CD4-positive, alpha-beta memory T cell (primary cell): Measurements from ENCODE around the gene GNG3. TPM values are rescaled to one million over a fixed set of nuclear protein-coding genes. Genes with fewer than 3 reads are reported as not detected.

Experiments used
- polyA plus RNA-seq, 2 donors: library from polyadenylated mRNA; unstranded; fragments of 300-500 nt; fragmentation: Illumina TruSeq; gene quantifications; one replicate each; pipeline ENCODE4 v1.2.3, GENCODE V29; 2021
- total RNA-seq, 2 experiments: library from RNA; stranded (reverse); gene quantifications; one replicate each; pipeline ENCODE4 v1.2.3, GENCODE V29; 2021

Gene GNG3
- total and polyA plus RNA-seq, 4 experiments from 2014 or later, result not detected

Other genes starting within 250 kb of the GNG3 start
- 100 to 1,000 TPM; 559 to 573 TPM for gene AHNAK, start 160.9 kb upstream of the GNG3 start, total RNA-seq
- 100 to 1,000 TPM in 1 of 2 donors, 10 to 100 TPM in 1; 23.5 to 186 TPM for gene AHNAK, start 160.9 kb upstream of the GNG3 start, polyA plus RNA-seq
- 1,000 to 10,000 TPM; 1,815 to 1,855 TPM for gene EEF1G, start 133.8 kb upstream of the GNG3 start, total RNA-seq
- gene EEF1G, start 133.8 kb upstream of the GNG3 start, polyA plus RNA-seq, result 1,000 to 10,000 TPM; 1,453 to 1,910 TPM
- 10 to 100 TPM; 37.7 to 38.1 TPM for gene TUT1, start 116.2 kb upstream of the GNG3 start, total RNA-seq
- 10 to 100 TPM; 14.6 to 19.7 TPM for gene TUT1, start 116.2 kb upstream of the GNG3 start, polyA plus RNA-seq
- 100 to 1,000 TPM; 207 to 210 TPM for gene MTA2, start 105.8 kb upstream of the GNG3 start, total RNA-seq
- gene MTA2, start 105.8 kb upstream of the GNG3 start, polyA plus RNA-seq, result 10 to 100 TPM; 16.6 to 36.4 TPM
- 100 to 1,000 TPM; 192 to 201 TPM for gene EML3, start 94.9 kb upstream of the GNG3 start, total RNA-seq
- 10 to 100 TPM; 18.2 to 24.8 TPM for gene EML3, start 94.9 kb upstream of the GNG3 start, polyA plus RNA-seq
- gene ROM1, start 94.4 kb upstream of the GNG3 start, total RNA-seq, result 1 to 10 TPM; 1.6 to 1.9 TPM
- gene ROM1, start 94.4 kb upstream of the GNG3 start, polyA plus RNA-seq, result under 1 TPM; 0.98 to 1.00 TPM
- gene B3GAT3, start 85.7 kb upstream of the GNG3 start, total RNA-seq, result 10 to 100 TPM; 66.3 to 74.3 TPM
- gene B3GAT3, start 85.7 kb upstream of the GNG3 start, polyA plus RNA-seq, result 10 to 100 TPM; 37.9 to 48.4 TPM
- gene GANAB, start 61.1 kb upstream of the GNG3 start, total RNA-seq, result 100 to 1,000 TPM; 260 to 262 TPM
- 100 to 1,000 TPM; 122 to 142 TPM for gene GANAB, start 61.1 kb upstream of the GNG3 start, polyA plus RNA-seq
- gene INTS5, start 54.4 kb upstream of the GNG3 start, total RNA-seq, result 10 to 100 TPM; 32.2 to 34.3 TPM
- 10 to 100 TPM; 23.7 to 39.4 TPM for gene INTS5, start 54.4 kb upstream of the GNG3 start, polyA plus RNA-seq
- 10 to 100 TPM; 48.9 to 53.1 TPM for gene C11orf98, start 42.5 kb upstream of the GNG3 start, total RNA-seq
- 10 to 100 TPM; 77.8 to 94.9 TPM for gene C11orf98, start 42.5 kb upstream of the GNG3 start, polyA plus RNA-seq
- gene CSKMT, start 42.4 kb upstream of the GNG3 start, total RNA-seq, result 10 to 100 TPM; 31.4 to 32.3 TPM
- gene CSKMT, start 42.4 kb upstream of the GNG3 start, polyA plus RNA-seq, result 1 to 10 TPM; 3.0 to 3.8 TPM
- 1 to 10 TPM; 7.2 to 8.5 TPM for gene UQCC3, start 36.0 kb upstream of the GNG3 start, total RNA-seq
- gene UQCC3, start 36.0 kb upstream of the GNG3 start, polyA plus RNA-seq, result 10 to 100 TPM; 10.7 to 12.1 TPM
- gene LBHD1, start 35.4 kb upstream of the GNG3 start, total RNA-seq, result 10 to 100 TPM; 26.7 to 28.6 TPM
- 1 to 10 TPM; 2.4 to 2.7 TPM for gene LBHD1, start 35.4 kb upstream of the GNG3 start, polyA plus RNA-seq
- gene UBXN1, start 28.6 kb upstream of the GNG3 start, total RNA-seq, result 100 to 1,000 TPM; 178 to 185 TPM
- gene UBXN1, start 28.6 kb upstream of the GNG3 start, polyA plus RNA-seq, result 100 to 1,000 TPM; 150 to 181 TPM
- under 1 TPM; 0.11 to 0.12 TPM for gene LRRN4CL, start 18.1 kb upstream of the GNG3 start, total RNA-seq
- not detected for gene LRRN4CL, start 18.1 kb upstream of the GNG3 start, polyA plus RNA-seq
- 10 to 100 TPM; 34.5 to 36.6 TPM for gene BSCL2, start 252 bp upstream of the GNG3 start, total RNA-seq
- gene BSCL2, start 252 bp upstream of the GNG3 start, polyA plus RNA-seq, result 10 to 100 TPM; 48.9 to 51.7 TPM
- 10 to 100 TPM; 79.6 to 83.4 TPM for gene HNRNPUL2, start 19.8 kb downstream of the GNG3 start, total RNA-seq
- gene HNRNPUL2, start 19.8 kb downstream of the GNG3 start, polyA plus RNA-seq, result 1 to 10 TPM in 1 of 2 donors, under 1 TPM in 1; 0.30 to 3.2 TPM
- gene TTC9C, start 20.8 kb downstream of the GNG3 start, total RNA-seq, result 10 to 100 TPM; 51.0 to 53.5 TPM
- 10 to 100 TPM; 10.2 to 25.8 TPM for gene TTC9C, start 20.8 kb downstream of the GNG3 start, polyA plus RNA-seq
- 10 to 100 TPM; 27.2 to 27.9 TPM for gene ZBTB3, start 46.5 kb downstream of the GNG3 start, total RNA-seq
- 1 to 10 TPM; 6.0 to 8.6 TPM for gene ZBTB3, start 46.5 kb downstream of the GNG3 start, polyA plus RNA-seq
- 10 to 100 TPM; 77.2 to 84.6 TPM for gene POLR2G, start 53.9 kb downstream of the GNG3 start, total RNA-seq
- 100 to 1,000 TPM; 207 to 300 TPM for gene POLR2G, start 53.9 kb downstream of the GNG3 start, polyA plus RNA-seq
- 10 to 100 TPM; 26.3 to 34.0 TPM for gene TAF6L, start 63.7 kb downstream of the GNG3 start, total RNA-seq
- gene TAF6L, start 63.7 kb downstream of the GNG3 start, polyA plus RNA-seq, result 10 to 100 TPM in 1 of 2 donors, 1 to 10 TPM in 1; 5.7 to 10.5 TPM
- gene TMEM179B, start 79.7 kb downstream of the GNG3 start, total RNA-seq, result 10 to 100 TPM; 66.3 to 66.6 TPM
- gene TMEM179B, start 79.7 kb downstream of the GNG3 start, polyA plus RNA-seq, result 100 to 1,000 TPM; 102 to 166 TPM
- gene TMEM223, start 84.3 kb downstream of the GNG3 start, total RNA-seq, result 10 to 100 TPM; 21.6 to 23.1 TPM
- 10 to 100 TPM; 38.9 to 45.5 TPM for gene TMEM223, start 84.3 kb downstream of the GNG3 start, polyA plus RNA-seq
- gene NXF1, start 97.8 kb downstream of the GNG3 start, total RNA-seq, result 100 to 1,000 TPM; 195 to 196 TPM
- gene NXF1, start 97.8 kb downstream of the GNG3 start, polyA plus RNA-seq, result 10 to 100 TPM; 75.2 to 83.2 TPM
- 10 to 100 TPM; 66.0 to 67.9 TPM for gene STX5, start 124.4 kb downstream of the GNG3 start, total RNA-seq
- gene STX5, start 124.4 kb downstream of the GNG3 start, polyA plus RNA-seq, result 10 to 100 TPM; 30.4 to 31.8 TPM
- not detected for gene TEX54, start 125.2 kb downstream of the GNG3 start, total RNA-seq
- gene TEX54, start 125.2 kb downstream of the GNG3 start, polyA plus RNA-seq, result 1 to 10 TPM; 1.3 to 1.9 TPM
- 10 to 100 TPM; 79.3 to 82.2 TPM for gene WDR74, start 131.9 kb downstream of the GNG3 start, total RNA-seq
- gene WDR74, start 131.9 kb downstream of the GNG3 start, polyA plus RNA-seq, result 10 to 100 TPM; 33.9 to 50.8 TPM
- 100 to 1,000 TPM; 205 to 215 TPM for gene SLC3A2, start 173.2 kb downstream of the GNG3 start, total RNA-seq
- 100 to 1,000 TPM; 157 to 226 TPM for gene SLC3A2, start 173.2 kb downstream of the GNG3 start, polyA plus RNA-seq
- not detected for gene CHRM1, start 213.7 kb downstream of the GNG3 start, total RNA-seq
- not detected for gene CHRM1, start 213.7 kb downstream of the GNG3 start, polyA plus RNA-seq